Calu3 (cell line): ENCODE results near the gene ARHGEF18. TPM values are rescaled to one million over a fixed set of nuclear protein-coding genes. Genes with fewer than 3 reads are reported as not detected.

Experiments
- BruUV-seq: library from RNA; stranded (reverse); fragments of 400-500 nt; replicated peaks from 2 replicates; lab custom pipeline; 2021; lab: Mats Ljungman, UMichigan
- CTCF ChIA-PET: fragments of 300-600 bp; sonication (Branson Sonifier 250); formaldehyde crosslinking; loops from one replicate; lab custom pipeline; 2022; ENCODE audit warnings: antibody characterized with exemption; lab: Charles Lee
- DNase-seq: peaks from one replicate; pipeline ENCODE4 v3.0.0; 2022
- H3K27ac Mint-ChIP-seq: one replicate; pipeline ENCODE4 v1.8.0; 2022; ENCODE audit warnings: mixed read lengths; ENCODE audit not compliant: unreplicated experiment
- H3K27me3 Mint-ChIP-seq: one replicate; pipeline ENCODE4 v1.8.0; 2022; ENCODE audit warnings: mixed read lengths; ENCODE audit not compliant: unreplicated experiment
- H3K36me3 Mint-ChIP-seq: one replicate; pipeline ENCODE4 v1.8.0; 2022; ENCODE audit warnings: mild to moderate bottlenecking, moderate library complexity, mixed read lengths; ENCODE audit not compliant: insufficient read depth, unreplicated experiment
- H3K4me1 Mint-ChIP-seq: one replicate; pipeline ENCODE4 v1.8.0; 2022; ENCODE audit warnings: mild to moderate bottlenecking, low read depth, mixed read lengths; ENCODE audit not compliant: unreplicated experiment
- H3K4me3 Mint-ChIP-seq: one replicate; pipeline ENCODE4 v1.8.0; 2022; ENCODE audit warnings: mild to moderate bottlenecking, low read depth, moderate library complexity, mixed read lengths; ENCODE audit not compliant: unreplicated experiment
- H3K9me3 Mint-ChIP-seq: one replicate; pipeline ENCODE4 v1.8.0; 2022; ENCODE audit warnings: low read depth, mixed read lengths; ENCODE audit not compliant: unreplicated experiment
- intact Hi-C: fragments of 100-400 bp; cut with micrococcal nuclease; formaldehyde crosslinking; loops from one replicate; pipeline ENCODE4 v1.10.0; 2022; ENCODE audit not compliant: unreplicated experiment
- total RNA-seq: library from RNA; stranded (reverse); gene quantifications from 2 replicates; pipeline ENCODE4 v1.2.3, GENCODE V29; 2022
- TF ChIP-seq, protein P1 (sequence below): fragments of 200-600 bp; IDR thresholded peaks from one replicate; pipeline ENCODE4 v1.8.0; 2022; ENCODE audit warnings: antibody characterized with exemption; ENCODE audit not compliant: unreplicated experiment

Gene ARHGEF18
- total RNA-seq, 1 experiment from 2014 or later = 31.9 TPM

DNA sequence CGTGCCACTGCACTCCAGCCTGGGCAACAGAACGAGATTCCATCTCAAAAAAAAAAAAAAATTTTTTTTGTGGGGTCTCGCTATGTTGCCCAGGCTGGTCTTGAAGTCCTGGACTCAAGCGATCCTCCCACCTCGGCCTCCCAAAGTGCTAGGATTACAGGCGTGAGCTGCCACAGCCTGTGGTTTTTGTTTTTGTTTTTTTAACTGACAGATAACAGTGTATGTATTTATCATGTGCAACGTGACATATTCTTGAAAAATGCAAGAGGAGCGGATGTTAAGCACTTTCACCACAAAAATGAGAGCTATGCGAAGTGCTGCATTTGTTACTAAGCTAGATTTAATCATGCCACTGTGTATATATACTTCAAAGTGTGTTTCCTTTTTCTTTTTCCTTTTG lies 49.0 kb downstream of the ARHGEF18 start:
- DNase-seq = no peak
- H3K27me3 Mint-ChIP-seq = no peaks in the 10 kb centered on the region
- peaks cover 23% of the 10 kb centered on the region for H3K36me3 Mint-ChIP-seq
- TF ChIP-seq, protein P1, sequence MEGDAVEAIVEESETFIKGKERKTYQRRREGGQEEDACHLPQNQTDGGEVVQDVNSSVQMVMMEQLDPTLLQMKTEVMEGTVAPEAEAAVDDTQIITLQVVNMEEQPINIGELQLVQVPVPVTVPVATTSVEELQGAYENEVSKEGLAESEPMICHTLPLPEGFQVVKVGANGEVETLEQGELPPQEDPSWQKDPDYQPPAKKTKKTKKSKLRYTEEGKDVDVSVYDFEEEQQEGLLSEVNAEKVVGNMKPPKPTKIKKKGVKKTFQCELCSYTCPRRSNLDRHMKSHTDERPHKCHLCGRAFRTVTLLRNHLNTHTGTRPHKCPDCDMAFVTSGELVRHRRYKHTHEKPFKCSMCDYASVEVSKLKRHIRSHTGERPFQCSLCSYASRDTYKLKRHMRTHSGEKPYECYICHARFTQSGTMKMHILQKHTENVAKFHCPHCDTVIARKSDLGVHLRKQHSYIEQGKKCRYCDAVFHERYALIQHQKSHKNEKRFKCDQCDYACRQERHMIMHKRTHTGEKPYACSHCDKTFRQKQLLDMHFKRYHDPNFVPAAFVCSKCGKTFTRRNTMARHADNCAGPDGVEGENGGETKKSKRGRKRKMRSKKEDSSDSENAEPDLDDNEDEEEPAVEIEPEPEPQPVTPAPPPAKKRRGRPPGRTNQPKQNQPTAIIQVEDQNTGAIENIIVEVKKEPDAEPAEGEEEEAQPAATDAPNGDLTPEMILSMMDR = no peak
- no TSS peak for BruUV-seq
- H3K27ac Mint-ChIP-seq = no peak overlapping the region
- intact Hi-C loops = no loop called here
- no peaks in the 10 kb centered on the region for H3K9me3 Mint-ChIP-seq
- peaks cover 8% of the 10 kb centered on the region for H3K4me1 Mint-ChIP-seq
- CTCF ChIA-PET = interaction anchor here (0.7 kb wide), 3 partner anchors 204 to 1300 kb away, joined by 3 read pairs; no protein-coding TSS in a partner anchor
- H3K4me3 Mint-ChIP-seq = no peak overlapping the region

Other genes with a start within 250 kb of the ARHGEF18 start
- gene INSR, start 54.5 kb upstream of the ARHGEF18 start, total RNA-seq = 7.4 and 8.4 TPM in 2 replicates
- 1.3 and 3.4 TPM in 2 replicates for gene PEX11G, start 140.1 kb downstream of the ARHGEF18 start, total RNA-seq
- 22.6 and 23.8 TPM in 2 replicates for gene ZNF358, start 167.2 kb downstream of the ARHGEF18 start, total RNA-seq
- gene MCOLN1, start 173.7 kb downstream of the ARHGEF18 start, total RNA-seq = 13.1 TPM in 2 replicates
- gene PNPLA6, start 186.8 kb downstream of the ARHGEF18 start, total RNA-seq = 51.3 and 60.1 TPM in 2 replicates
- 26.0 and 30.3 TPM in 2 replicates for gene CAMSAP3, start 246.9 kb downstream of the ARHGEF18 start, total RNA-seq